ENCODE measurements around the gene CDA.

Gene CDA

DNA sequence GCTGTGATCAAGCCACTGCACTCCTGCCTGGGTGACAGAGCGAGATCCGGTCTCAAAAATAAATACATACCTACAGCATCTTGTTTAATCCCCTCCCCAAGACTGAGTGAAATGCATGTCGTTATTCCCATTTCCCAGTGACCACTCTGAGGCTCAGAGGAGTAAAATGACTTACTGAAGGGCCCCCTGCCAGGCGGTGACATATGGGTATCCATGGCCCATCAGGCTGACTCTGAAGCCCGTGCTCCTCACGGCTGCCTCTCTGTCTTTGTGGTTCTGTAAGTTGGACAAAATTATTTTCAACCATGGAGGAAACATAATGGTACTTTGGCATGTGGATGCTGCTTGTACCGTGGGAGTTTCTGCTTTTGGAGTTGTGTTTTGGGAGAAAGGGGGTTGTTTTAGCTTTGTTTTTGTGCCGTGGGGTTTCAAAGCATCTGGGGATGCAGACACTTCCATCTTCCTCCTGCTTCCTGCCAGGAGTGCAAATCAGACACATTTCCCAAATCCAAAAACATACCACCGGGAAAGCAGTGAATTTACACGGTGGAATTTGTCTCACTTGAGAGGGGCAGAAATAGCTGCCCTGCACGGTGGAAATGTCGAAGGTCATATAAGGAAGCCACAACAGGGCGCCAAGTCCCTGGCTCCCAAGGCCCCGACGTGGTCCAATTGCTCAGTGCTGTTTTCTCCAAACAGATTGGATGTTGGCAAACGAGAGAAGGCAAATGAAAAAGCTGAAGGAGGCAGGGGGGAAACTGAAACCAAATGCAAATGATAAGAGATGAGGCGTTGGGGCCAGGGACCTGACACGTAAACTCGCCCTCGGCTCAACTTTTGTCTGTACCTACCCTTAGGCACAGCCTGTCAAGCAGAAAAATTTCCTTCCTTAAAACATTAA, 27.3 kb downstream of the CDA start:
- DNase-seq (ENCODE audit: low read depth, low spot score): no peak

GRCh38 chr1:20616847-20617487, 28.1 kb downstream of the CDA start:
- no peak for DNase-seq (ENCODE audit: low read depth, low spot score)

DNA sequence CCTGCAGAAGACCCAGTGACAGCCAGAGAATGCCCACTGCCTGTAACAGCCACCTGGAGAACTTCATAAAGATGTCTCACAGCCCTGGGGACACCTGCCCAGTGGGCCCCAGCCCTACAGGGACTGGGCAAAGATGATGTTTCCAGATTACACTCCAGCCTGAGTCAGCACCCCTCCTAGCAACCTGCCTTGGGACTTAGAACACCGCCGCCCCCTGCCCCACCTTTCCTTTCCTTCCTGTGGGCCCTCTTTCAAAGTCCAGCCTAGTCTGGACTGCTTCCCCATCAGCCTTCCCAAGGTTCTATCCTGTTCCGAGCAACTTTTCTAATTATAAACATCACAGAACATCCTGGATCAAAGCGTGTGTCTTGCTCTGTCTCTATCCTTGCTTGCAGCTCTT, 29.7 kb downstream of the CDA start:
- no peak for DNase-seq (ENCODE audit: low read depth, low spot score)

GRCh38 chr1:20619999-20620398, 31.1 kb downstream of the CDA start:
- DNase-seq (ENCODE audit: low read depth, low spot score): no peak

- DNase-seq (ENCODE audit: low read depth, low spot score): no peak
Measured at GRCh38 chr1:20621012-20621411, 32.1 kb downstream of the CDA start.

GRCh38 chr1:20624709-20625108, 35.8 kb downstream of the CDA start:
- no peak for DNase-seq (ENCODE audit: low read depth, low spot score)

- DNase-seq (ENCODE audit: low read depth, low spot score): no peak
Measured at GRCh38 chr1:20625176-20626097, 36.5 kb downstream of the CDA start.

GRCh38 chr1:20626098-20626427, 37.2 kb downstream of the CDA start:
- no peak for DNase-seq (ENCODE audit: low read depth, low spot score)

GRCh38 chr1:20626524-20626923, 37.6 kb downstream of the CDA start:
- no peak for DNase-seq (ENCODE audit: low read depth, low spot score)

- DNase-seq (ENCODE audit: low read depth, low spot score): no peak
Measured at GRCh38 chr1:20630729-20631128, 41.8 kb downstream of the CDA start.

DNA sequence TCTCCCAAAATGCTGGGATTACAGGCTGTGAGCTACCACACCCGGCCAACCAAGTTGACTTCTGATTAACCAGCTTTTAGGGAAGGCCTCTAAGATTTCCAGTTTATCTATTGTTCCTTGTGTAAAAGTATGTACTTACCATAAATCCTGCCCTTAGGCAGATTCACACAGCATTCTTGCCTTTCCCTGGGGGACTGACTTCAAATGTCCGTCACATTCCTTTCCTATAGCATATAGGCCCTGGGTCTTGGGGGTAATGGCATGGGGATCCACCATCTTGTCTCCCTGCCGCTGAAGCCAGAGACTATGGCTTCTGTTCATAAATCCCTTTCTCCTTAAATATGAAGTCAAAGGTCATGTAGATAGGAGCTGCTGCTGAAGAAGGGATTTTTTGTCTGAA, 43.5 kb downstream of the CDA start:
- DNase-seq (ENCODE audit: low read depth, low spot score): no peak

DNA sequence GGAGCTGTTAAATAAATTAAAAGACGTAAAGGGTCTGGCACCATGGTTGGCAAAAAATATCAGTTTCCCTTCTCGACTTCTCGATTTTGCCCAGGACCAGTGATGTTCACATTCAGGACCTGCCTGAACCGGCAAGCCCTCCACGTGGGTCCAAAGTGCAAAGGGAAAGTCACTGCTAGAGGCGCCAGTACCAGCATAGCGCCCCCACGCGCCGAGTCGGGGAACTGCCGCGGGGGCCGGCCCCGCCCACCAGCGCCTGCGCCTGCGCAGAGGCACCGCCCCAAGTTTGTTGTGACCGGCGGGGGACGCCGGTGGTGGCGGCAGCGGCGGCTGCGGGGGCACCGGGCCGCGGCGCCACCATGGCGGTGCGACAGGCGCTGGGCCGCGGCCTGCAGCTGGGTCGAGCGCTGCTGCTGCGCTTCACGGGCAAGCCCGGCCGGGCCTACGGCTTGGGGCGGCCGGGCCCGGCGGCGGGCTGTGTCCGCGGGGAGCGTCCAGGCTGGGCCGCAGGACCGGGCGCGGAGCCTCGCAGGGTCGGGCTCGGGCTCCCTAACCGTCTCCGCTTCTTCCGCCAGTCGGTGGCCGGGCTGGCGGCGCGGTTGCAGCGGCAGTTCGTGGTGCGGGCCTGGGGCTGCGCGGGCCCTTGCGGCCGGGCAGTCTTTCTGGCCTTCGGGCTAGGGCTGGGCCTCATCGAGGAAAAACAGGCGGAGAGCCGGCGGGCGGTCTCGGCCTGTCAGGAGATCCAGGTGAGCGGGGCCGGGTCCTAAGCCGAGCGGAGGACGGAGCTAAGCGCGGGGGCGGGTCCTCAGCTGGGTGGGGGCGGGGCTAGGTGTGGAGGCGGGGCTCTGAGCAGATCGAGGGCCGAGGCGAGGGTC, 44.5 kb downstream of the CDA start, which contains the start of gene PINK1:
TSS of gene PINK1 (plus strand) at position 269 of the 875 bp plus-strand sequence. CDS start at position 360, 91 bp downstream.
- DNase-seq (ENCODE audit: low read depth, low spot score): no peak

GRCh38 chr1:20634065-20634593, 45.2 kb downstream of the CDA start:
- no peak for DNase-seq (ENCODE audit: low read depth, low spot score)

- no peak for DNase-seq (ENCODE audit: low read depth, low spot score)
Measured at GRCh38 chr1:20634594-20635084, 45.7 kb downstream of the CDA start.

- DNase-seq (ENCODE audit: low read depth, low spot score): no peak
Measured at GRCh38 chr1:20636785-20637347, 48.0 kb downstream of the CDA start.

DNA sequence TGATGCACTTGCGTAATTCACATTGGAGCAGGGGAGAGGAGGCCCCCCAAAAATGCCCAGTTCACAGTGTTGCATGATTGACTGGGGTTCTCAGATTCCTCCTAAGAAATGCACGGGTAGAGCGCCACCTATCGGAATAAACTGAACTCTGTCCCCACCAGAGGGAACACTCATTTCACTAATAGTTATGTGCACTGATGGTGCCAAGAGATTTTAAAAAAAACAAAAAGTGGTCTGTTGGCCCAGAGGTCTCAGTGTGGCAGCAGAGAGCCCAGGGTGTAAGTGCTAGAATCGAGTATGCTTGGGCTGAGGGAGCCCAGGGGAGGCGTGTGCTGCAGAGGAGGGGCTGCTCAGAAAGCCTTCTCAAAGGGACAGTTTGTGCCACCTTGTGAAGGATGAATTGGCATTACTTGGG, 51.3 kb downstream of the CDA start:
- no peak for DNase-seq (ENCODE audit: low read depth, low spot score)

DNA sequence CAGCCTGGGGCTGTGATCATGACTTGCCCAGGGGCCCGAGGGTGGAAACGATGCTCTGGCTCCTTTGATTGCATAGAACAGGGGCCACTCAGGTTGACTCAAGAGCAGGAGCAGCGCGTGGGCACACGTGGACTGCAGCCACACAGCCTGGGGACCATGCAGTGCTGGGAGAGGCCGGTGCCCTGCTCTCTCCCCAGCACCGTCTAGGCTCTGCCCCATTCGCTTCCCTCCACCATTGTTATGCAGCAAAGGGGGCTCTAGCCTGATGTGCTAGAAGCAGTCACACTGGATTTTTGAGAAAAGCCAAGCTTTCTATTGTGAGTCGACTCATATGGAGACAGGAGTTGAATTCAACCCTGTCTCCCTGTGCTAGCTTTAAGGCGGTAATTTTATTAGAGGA, 53.1 kb downstream of the CDA start:
- no peak for DNase-seq (ENCODE audit: low read depth, low spot score)

DNA sequence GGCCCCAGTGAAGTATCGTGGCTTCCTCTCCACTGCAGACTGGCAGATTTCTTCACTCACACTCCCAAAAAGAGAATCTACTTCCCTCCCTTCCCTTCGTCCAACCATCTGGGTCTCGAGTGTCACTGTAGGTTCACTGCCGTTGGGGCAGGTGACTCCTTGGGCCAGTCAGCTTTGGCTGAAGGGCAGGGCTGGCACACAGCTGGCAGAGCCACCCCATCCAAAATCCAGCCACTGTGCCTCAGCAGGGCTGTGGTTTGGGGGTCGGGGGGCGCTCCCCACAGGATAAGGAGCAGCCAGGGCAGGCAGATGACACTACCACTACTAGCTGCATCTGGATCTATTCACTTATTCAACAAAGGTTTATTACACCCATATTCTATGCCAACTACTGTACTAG, 54.2 kb downstream of the CDA start:
- no peak for DNase-seq (ENCODE audit: low read depth, low spot score)

DNA sequence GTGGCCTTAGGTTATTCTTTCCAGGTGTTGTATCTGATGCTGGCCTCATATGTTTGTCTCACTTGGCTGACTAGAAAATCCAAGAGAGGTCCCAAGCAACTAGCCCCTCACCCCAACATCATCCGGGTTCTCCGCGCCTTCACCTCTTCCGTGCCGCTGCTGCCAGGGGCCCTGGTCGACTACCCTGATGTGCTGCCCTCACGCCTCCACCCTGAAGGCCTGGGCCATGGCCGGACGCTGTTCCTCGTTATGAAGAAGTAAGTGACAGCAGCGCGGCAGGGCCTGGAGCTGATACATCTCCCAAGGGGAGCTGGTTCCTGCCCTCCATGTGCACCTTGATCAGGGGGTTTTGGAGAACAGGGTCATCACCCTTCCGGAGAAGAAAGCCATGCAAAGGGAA, 55.5 kb downstream of the CDA start:
- DNase-seq (ENCODE audit: low read depth, low spot score): no peak

- no peak for DNase-seq (ENCODE audit: low read depth, low spot score)
Measured at GRCh38 chr1:20645414-20645813, 56.5 kb downstream of the CDA start.
